ENCODE results near the gene TKTL1. TPM values are rescaled to one million over a fixed set of nuclear protein-coding genes. Genes with fewer than 3 reads are reported as not detected.

Gene TKTL1
- total RNA-seq, 1 donor from 2014 or later = 3.2 TPM

- DNase-seq (ENCODE audit: low spot score) = peak; percentile 95
- intact Hi-C loops (cut with DNase I) = loop anchor here (10.0 kb wide), 1 partner anchor 396 kb away; the partner anchor contains the start of genes HCFC1 and TMEM187
Measured at GRCh38 chrX:154371017-154371788, 75.6 kb downstream of the TKTL1 start.

GRCh38 chrX:154371789-154372300 lies 76.2 kb downstream of the TKTL1 start:
- intact Hi-C loops (cut with DNase I) = loop anchor here (10.0 kb wide), 1 partner anchor 397 kb away; the partner anchor contains the start of genes HCFC1 and TMEM187
- no peak for DNase-seq (ENCODE audit: low spot score)

GRCh38 chrX:154372612-154373022 lies 77.0 kb downstream of the TKTL1 start:
- intact Hi-C loops (cut with DNase I) = loop anchor here (10.0 kb wide), 1 partner anchor 398 kb away; the partner anchor contains the start of genes HCFC1 and TMEM187
- DNase-seq (ENCODE audit: low spot score) = no peak

- intact Hi-C loops (cut with DNase I) = loop anchor here (10.0 kb wide), 1 partner anchor 399 kb away; the partner anchor contains the start of genes HCFC1 and TMEM187
- no peak for DNase-seq (ENCODE audit: low spot score)
Measured at GRCh38 chrX:154373340-154374306, 78.0 kb downstream of the TKTL1 start.

- no peak for DNase-seq (ENCODE audit: low spot score)
- intact Hi-C loops (cut with DNase I) = loop anchor here (10.0 kb wide), 1 partner anchor 400 kb away; the partner anchor contains the start of genes HCFC1 and TMEM187
Measured at GRCh38 chrX:154374313-154375155, 78.9 kb downstream of the TKTL1 start, which contains the start of gene FLNA. Gene FLNA, minus strand, starts transcription at chrX:154374634. Its CDS starts 3,389 bp downstream, at chrX:154371245.

- DNase-seq (ENCODE audit: low spot score) = no peak
- intact Hi-C loops (cut with DNase I) = loop anchor here (10.0 kb wide), 1 partner anchor 400 kb away; the partner anchor contains the start of genes HCFC1 and TMEM187
Measured at GRCh38 chrX:154375156-154375504, 79.5 kb downstream of the TKTL1 start.

GRCh38 chrX:154376774-154377173 lies 81.2 kb downstream of the TKTL1 start:
- no peak for DNase-seq (ENCODE audit: low spot score)
- intact Hi-C loops (cut with DNase I) = loop anchor here (10.0 kb wide), 1 partner anchor 402 kb away; the partner anchor contains the start of genes HCFC1 and TMEM187

- DNase-seq (ENCODE audit: low spot score) = no peak
- intact Hi-C loops (cut with DNase I) = loop anchor here (10.0 kb wide), 1 partner anchor 403 kb away; the partner anchor contains the start of genes HCFC1 and TMEM187
Measured at GRCh38 chrX:154378059-154378798, 82.6 kb downstream of the TKTL1 start.

- intact Hi-C loops (cut with DNase I) = loop anchor here (10.0 kb wide), 1 partner anchor 404 kb away; the partner anchor contains the start of genes HCFC1 and TMEM187
- peak; percentile 97 for DNase-seq (ENCODE audit: low spot score)
Measured at GRCh38 chrX:154378799-154379568, 83.4 kb downstream of the TKTL1 start, which contains the start of gene EMD. Gene EMD, plus strand, starts transcription at chrX:154379295. Its CDS starts 190 bp downstream, at chrX:154379485.

- intact Hi-C loops (cut with DNase I) = loop anchor here (10.0 kb wide), 1 partner anchor 405 kb away; the partner anchor contains the start of genes HCFC1 and TMEM187
- DNase-seq (ENCODE audit: low spot score) = no peak
Measured at GRCh38 chrX:154379569-154379951, 84.0 kb downstream of the TKTL1 start.

Other genes with a start within 250 kb of the TKTL1 start
- 37.6 TPM for gene MECP2, start 198.1 kb upstream of the TKTL1 start, total RNA-seq
- gene OPN1LW, start 151.6 kb upstream of the TKTL1 start, total RNA-seq = not detected
- not detected for gene OPN1MW, start 113.2 kb upstream of the TKTL1 start, total RNA-seq
- gene OPN1MW2, start 76.0 kb upstream of the TKTL1 start, total RNA-seq = not detected
- gene OPN1MW3, start 38.2 kb upstream of the TKTL1 start, total RNA-seq = not detected
- not detected for gene TEX28, start 671 bp upstream of the TKTL1 start, total RNA-seq
- gene FLNA, start 78.8 kb downstream of the TKTL1 start, total RNA-seq = 347 TPM
- 66.2 TPM for gene EMD, start 83.5 kb downstream of the TKTL1 start, total RNA-seq
- gene RPL10, start 102.6 kb downstream of the TKTL1 start, total RNA-seq = 1,520 TPM
- gene DNASE1L1, start 113.5 kb downstream of the TKTL1 start, total RNA-seq = 32.9 TPM
- gene TAFAZZIN, start 115.7 kb downstream of the TKTL1 start, total RNA-seq = 41.6 TPM
- gene ATP6AP1, start 132.9 kb downstream of the TKTL1 start, total RNA-seq = 86.1 TPM
- gene GDI1, start 141.4 kb downstream of the TKTL1 start, total RNA-seq = 114 TPM
- 43.7 TPM for gene FAM50A, start 148.3 kb downstream of the TKTL1 start, total RNA-seq
- gene PLXNA3, start 162.5 kb downstream of the TKTL1 start, total RNA-seq = 46.9 TPM
- 13.9 TPM for gene LAGE3, start 183.5 kb downstream of the TKTL1 start, total RNA-seq
- 48.4 TPM for gene UBL4A, start 190.8 kb downstream of the TKTL1 start, total RNA-seq
- gene SLC10A3, start 194.8 kb downstream of the TKTL1 start, total RNA-seq = 13.8 TPM
- 53.1 TPM for gene FAM3A, start 220.4 kb downstream of the TKTL1 start, total RNA-seq